ENCODE data around the gene WTAP. TPM values are rescaled to one million over a fixed set of nuclear protein-coding genes. Genes with fewer than 3 reads are reported as not detected.
"Not testable (repeated sequence)": the region's sequence is repeated elsewhere in the genome, so short reads cannot be mapped to it uniquely, and the experiment has no call there.

Gene WTAP
- 82.8 TPM for total RNA-seq
- long read RNA-seq, transcript WTAP-202 (8 exons, 3,656 nt), result major isoform, 16 of 70 reads
- long read RNA-seq, partial matches to known transcripts, result 42 of 70 reads
- long read RNA-seq, other reads (novel, unspliced or antisense), result 6 of 70 reads

DNA sequence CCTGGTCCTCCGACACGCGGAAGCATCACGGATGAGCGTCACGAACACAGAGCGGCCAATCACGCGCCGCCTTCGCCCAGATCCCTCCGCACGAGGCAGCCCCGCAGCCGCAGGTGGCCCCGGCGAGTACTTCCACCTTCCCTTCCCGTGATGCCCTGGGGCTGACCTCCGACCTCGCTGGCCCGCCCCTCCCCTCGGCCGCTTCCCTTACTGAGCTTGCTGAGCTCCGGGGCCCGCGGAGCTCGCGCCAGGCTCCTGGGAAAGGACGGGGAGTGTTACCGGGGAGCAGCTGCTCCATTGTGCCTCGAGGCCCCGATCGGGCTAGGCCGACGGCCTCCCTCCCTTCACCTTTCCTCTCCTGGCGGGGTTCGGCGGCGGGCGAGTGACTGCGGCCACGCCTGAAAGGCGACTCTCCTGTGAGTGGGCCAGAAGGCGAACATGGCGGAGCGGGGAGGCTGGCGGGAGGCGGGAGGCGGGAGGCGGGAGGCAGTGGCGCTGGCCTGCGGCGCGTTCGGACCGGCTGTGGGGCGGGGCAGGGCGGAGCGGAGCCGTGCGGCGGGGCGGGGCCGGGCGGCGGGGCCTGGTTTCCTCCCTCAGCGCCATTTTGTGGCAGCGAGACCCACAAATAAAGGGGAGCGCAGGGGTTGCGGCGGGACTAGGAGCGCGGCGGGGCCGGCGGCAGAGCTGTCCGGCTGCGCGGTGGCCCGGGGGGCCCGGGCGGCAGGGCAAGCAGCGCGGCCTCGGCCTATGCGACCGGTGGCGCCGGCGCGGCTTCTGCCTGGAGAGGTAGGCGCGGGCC lies at the start of gene WTAP:
TSS of gene WTAP (plus strand) at position 589 of the 799 bp plus-strand sequence. CDS start 8,760 bp downstream, outside the sequence.
- DNase-seq (ENCODE audit: low spot score), result peak; percentile 98

GRCh38 chr6:159677506-159678165 lies 49.7 kb upstream of the WTAP start:
- no peak for DNase-seq (ENCODE audit: low spot score)

DNA sequence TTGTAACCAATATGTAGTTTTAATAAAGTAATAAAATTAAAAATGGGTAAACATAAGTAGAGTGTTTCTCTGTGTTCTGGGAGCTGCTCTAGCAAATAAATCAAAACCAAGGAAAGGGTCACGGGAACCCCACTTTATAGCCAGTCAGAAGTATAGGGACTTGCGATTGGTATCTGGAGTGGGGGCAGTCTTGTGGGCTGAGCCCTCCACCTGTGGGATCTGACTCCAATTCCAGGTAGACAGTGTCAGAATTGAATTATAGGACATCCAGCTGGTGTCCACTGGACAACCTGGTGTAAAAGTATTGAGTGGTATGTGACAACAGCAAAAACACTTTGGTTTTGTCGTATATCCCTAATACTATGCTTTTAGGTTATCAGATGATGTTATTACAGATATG lies 48.7 kb upstream of the WTAP start:
- no peak for DNase-seq (ENCODE audit: low spot score)

DNA sequence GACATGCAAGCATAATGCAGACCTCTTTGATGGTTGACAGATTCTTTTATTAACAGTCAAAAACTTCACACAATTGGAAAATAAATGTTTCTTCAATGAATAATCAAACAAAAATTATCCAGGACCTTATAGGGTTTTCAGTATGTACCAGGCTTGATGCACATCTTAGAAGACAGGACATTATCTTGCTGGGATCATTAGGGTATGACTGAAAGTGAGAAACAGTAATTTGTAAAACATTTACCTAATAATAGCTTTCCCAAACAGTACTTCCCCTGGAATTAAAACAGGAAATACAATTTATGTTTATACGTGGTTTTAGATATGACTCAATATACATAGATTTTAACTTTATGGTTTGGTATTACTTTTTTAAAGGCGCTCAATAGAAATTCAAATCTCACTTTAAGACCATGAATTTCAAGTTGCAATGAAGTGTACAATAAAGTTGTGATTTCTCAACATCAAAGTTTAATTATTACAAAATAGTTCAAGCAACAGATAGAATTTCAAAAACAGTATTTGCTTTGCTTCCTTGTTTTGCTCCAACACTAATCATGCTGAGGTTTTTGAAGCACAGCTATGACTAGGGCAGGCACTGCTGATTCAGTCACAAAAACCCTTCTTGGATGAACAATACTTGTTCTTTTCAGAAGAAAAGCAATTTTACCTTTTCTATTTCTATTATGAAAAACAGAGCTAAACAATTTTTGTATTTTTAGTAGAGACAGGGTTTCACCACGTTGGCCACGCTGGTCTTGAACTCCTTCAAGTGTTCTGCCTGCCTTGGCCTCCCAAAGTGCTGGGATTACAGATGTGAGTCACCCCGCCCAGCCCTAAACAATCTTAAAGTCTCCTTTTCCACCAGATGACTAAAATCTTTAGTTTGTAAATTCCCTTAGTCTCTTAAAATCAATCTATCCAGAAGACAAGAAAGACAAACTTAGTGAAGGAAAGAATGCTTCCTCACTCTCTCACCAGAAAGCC lies 47.9 kb upstream of the WTAP start:
- no peak for DNase-seq (ENCODE audit: low spot score)

DNA sequence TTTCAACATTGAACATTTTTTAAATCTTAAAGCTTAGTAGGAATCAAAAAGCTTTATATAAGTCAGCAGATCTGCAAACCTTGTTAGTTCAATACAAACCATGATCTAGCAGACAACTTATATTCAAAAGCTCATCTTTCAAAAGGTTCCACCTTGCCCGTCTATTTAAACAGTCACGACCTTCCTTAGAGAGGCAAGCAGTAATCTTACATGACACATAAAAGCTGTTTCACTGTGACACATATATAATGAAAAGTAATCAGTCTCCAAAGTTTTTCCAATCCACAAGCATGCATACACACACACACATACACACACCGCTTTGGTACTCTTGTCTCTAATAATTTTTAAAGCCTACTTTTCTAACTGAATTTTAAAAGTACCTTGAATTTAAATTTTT lies 47.2 kb upstream of the WTAP start:
- DNase-seq (ENCODE audit: low spot score), result no peak

GRCh38 chr6:159681191-159681880 lies 46.0 kb upstream of the WTAP start:
- no peak for DNase-seq (ENCODE audit: low spot score)

DNA sequence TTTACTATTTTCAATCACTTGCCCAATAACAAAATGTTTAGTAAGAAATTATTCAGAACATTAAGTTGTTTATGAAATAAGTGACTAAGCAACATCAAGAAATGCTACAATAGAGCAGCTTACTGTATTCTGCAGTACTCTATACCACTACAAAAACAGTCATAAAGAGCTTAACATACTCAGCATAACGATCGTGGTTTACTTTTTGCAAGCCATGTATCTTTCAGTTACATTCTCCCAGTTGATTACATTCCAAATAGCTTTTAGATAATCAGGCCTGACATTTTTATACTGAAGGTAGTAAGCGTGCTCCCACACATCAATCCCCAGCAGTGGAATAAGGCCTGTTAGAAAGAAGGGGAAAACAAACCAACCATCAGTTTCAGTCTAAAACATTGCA lies 45.0 kb upstream of the WTAP start:
- DNase-seq (ENCODE audit: low spot score), result no peak

- DNase-seq (ENCODE audit: low spot score), result no peak
Observed at GRCh38 chr6:159682810-159683209, 44.5 kb upstream of the WTAP start.

DNA sequence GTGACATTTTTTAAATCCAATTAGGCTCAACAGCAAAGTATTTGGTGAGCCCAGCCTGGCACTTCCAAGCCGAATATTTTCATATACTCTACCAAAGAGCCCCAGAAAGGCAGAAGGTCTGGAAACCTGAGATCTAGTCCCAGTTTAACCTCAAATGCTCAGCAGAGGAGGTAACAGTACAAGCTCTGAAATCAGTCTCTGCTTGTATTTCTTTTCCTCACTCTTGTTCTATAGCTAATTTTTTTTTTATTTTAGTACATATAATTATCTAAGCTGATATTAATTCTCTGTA lies 43.3 kb upstream of the WTAP start:
- no peak for DNase-seq (ENCODE audit: low spot score)

- no peak for DNase-seq (ENCODE audit: low spot score)
Observed at GRCh38 chr6:159686040-159686439, 41.3 kb upstream of the WTAP start.

- no peak for DNase-seq (ENCODE audit: low spot score)
Observed at GRCh38 chr6:159686703-159687102, 40.6 kb upstream of the WTAP start.

- no peak for DNase-seq (ENCODE audit: low spot score)
Observed at GRCh38 chr6:159687341-159687740, 40.0 kb upstream of the WTAP start.

DNA sequence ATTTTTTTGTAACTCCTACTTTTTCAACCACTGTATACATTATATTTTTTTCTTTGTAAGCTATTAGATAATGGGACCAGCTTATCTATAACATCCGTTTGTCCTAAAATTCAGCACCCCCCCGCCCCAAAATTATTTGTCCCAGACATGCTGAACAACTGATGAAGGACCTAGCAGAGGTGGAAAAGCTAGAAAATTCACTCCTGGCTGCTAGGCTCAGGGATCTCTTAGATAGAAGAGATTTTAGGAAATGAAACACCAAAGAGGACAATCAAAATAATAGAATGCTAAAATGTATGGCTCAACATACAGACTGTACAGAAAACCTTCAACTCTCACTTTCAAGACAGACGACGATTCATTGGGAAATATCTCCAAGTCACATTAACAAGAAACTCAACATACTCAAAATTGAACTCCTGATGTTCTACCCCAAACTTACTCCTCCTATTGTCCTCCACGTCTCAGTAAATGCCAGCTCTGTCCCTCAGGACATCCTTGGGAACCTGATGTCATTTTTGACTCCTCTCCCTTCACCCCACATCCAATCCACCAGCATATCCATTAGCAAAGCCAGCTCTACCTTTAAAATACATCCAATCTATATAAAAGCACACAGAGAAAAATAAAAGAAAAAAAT lies 38.9 kb upstream of the WTAP start:
- DNase-seq (ENCODE audit: low spot score), result no peak

DNA sequence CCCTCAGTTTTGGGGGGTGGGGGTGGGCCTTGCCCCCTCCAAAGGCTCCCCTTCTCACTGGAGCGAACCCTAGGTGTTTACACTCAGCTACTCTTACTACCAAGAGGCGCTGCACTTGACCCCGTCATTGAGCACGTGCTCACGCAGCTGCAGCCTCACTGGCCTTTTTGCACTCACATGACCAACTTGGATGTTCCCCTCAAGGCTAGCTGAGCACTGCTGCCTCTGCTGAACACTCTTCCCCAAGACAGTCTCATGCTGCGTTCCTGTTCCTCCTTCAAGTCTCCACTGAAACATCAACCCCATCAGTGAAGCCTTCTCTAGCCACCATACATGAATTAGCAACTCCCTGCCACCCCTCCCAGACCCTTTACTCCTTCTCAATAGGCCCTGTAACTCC lies 38.3 kb upstream of the WTAP start:
- no peak for DNase-seq (ENCODE audit: low spot score)

GRCh38 chr6:159690135-159690534 lies 37.2 kb upstream of the WTAP start:
- DNase-seq (ENCODE audit: low spot score), result not testable (repeated sequence)

- DNase-seq (ENCODE audit: low spot score), result no peak
Observed at GRCh38 chr6:159691133-159691962, 36.0 kb upstream of the WTAP start.

GRCh38 chr6:159691963-159692287 lies 35.4 kb upstream of the WTAP start:
- DNase-seq (ENCODE audit: low spot score), result no peak

GRCh38 chr6:159692303-159693127 lies 34.8 kb upstream of the WTAP start:
- DNase-seq (ENCODE audit: low spot score), result no peak

Measured in mesenteric fat pad (tissue), 1 donor.